Mesenchymal stem cell (in vitro differentiated cells and primary cell): ENCODE data around the gene ARHGAP15.

Experiments
- DNase-seq: peaks from one replicate; pipeline ENCODE4 v3.0.0-alpha.2; 2013
- H2AFZ ChIP-seq: one replicate; pipeline ENCODE4 v1.6.1; 2013; ENCODE audit warnings: low read depth, mild to moderate bottlenecking, control low read depth, inconsistent platforms, low read length, moderate library complexity
- H2AK5ac ChIP-seq: 2 replicates; pipeline ENCODE4 v1.6.1; 2013; ENCODE audit warnings: low read length, moderate library complexity, mild to moderate bottlenecking, inconsistent platforms; ENCODE audit not compliant: severe bottlenecking
- H2BK120ac ChIP-seq: one replicate; pipeline ENCODE4 v1.6.1; 2013; ENCODE audit warnings: low read depth, mild to moderate bottlenecking, inconsistent platforms, low read length, moderate library complexity
- H2BK12ac ChIP-seq, 2 experiments: one replicate each; pipeline ENCODE4 v1.6.1; 2013; ENCODE audit warnings: inconsistent platforms in 2 of 2, low read length in 2 of 2, mild to moderate bottlenecking in 2 of 2, moderate library complexity in 2 of 2, control low read depth in 1 of 2
- H2BK15ac ChIP-seq: one replicate; pipeline ENCODE4 v1.6.1; 2013; ENCODE audit warnings: mild to moderate bottlenecking, low read depth, inconsistent platforms; ENCODE audit not compliant: poor library complexity, severe bottlenecking
- H2BK5ac ChIP-seq: 2 replicates; pipeline ENCODE4 v1.6.1; 2013; ENCODE audit warnings: low read depth, mild to moderate bottlenecking, low read length, control low read depth, inconsistent platforms; ENCODE audit not compliant: poor library complexity, severe bottlenecking
- H3K14ac ChIP-seq, 2 experiments: one replicate each; pipeline ENCODE4 v1.6.1; 2013; ENCODE audit warnings: inconsistent platforms in 2 of 2, low read length in 2 of 2, control low read depth in 1 of 2, mild to moderate bottlenecking in 1 of 2, moderate library complexity in 1 of 2
- H3K18ac ChIP-seq, 2 experiments: one replicate each; pipeline ENCODE4 v1.6.1; 2013; ENCODE audit warnings: inconsistent platforms in 2 of 2, low read length in 2 of 2, control low read depth in 1 of 2, low read depth in 1 of 2, mild to moderate bottlenecking in 1 of 2
- H3K23ac ChIP-seq, 2 experiments: one replicate each; pipeline ENCODE4 v1.6.1; 2013; ENCODE audit warnings: inconsistent platforms in 2 of 2, low read length in 2 of 2, mild to moderate bottlenecking in 2 of 2, moderate library complexity in 2 of 2, control low read depth in 1 of 2
- H3K27ac ChIP-seq: 2 replicates; pipeline ENCODE4 v1.5.1; 2013; ENCODE audit warnings: mild to moderate bottlenecking, moderate library complexity, low read length, control low read depth, inconsistent platforms; ENCODE audit not compliant: poor library complexity, severe bottlenecking
- H3K27me3 ChIP-seq, 2 experiments: 2 replicates each; pipeline versions ENCODE4 v1.6.1 to v1.7.0; 2013; ENCODE audit warnings: low read length in 2 of 2, mild to moderate bottlenecking in 2 of 2, moderate library complexity in 2 of 2, control low read depth in 1 of 2, inconsistent platforms in 1 of 2; ENCODE audit not compliant: control insufficient read depth in 1 of 2, insufficient read depth in 1 of 2
- H3K36me3 ChIP-seq, 2 experiments: 2 replicates each; pipeline versions ENCODE4 v1.6.1 to v1.7.0; 2013; ENCODE audit warnings: low read length in 2 of 2, control low read depth in 1 of 2, inconsistent platforms in 1 of 2, low read depth in 1 of 2, mild to moderate bottlenecking in 1 of 2; ENCODE audit not compliant: insufficient read depth in 2 of 2, control insufficient read depth in 1 of 2
- H3K4ac ChIP-seq, 2 experiments: one replicate each; pipeline ENCODE4 v1.6.1; 2013; ENCODE audit warnings: inconsistent platforms in 2 of 2, low read length in 2 of 2, mild to moderate bottlenecking in 2 of 2, moderate library complexity in 2 of 2, control low read depth in 1 of 2, low read depth in 1 of 2
- H3K4me1 ChIP-seq: 2 replicates; pipeline ENCODE4 v1.6.1; 2013; ENCODE audit warnings: low read depth, low read length, control low read depth; ENCODE audit not compliant: control insufficient read depth, insufficient read depth
- H3K4me2 ChIP-seq: 2 replicates; pipeline ENCODE4 v1.6.1; 2013; ENCODE audit warnings: low read length, mild to moderate bottlenecking, inconsistent platforms; ENCODE audit not compliant: poor library complexity, severe bottlenecking
- H3K4me3 ChIP-seq, 2 experiments: 2 replicates each; pipeline versions ENCODE4 v1.5.1 to v1.7.0; 2013; ENCODE audit warnings: low read length in 2 of 2, mild to moderate bottlenecking in 2 of 2, control low read depth in 1 of 2, low read depth in 1 of 2; ENCODE audit not compliant: insufficient read depth in 1 of 2
- H3K79me1 ChIP-seq: replicated peaks from 2 replicates; pipeline ENCODE4 v1.6.1; 2013; ENCODE audit warnings: mild to moderate bottlenecking, control low read depth, low read length, inconsistent platforms; ENCODE audit not compliant: poor library complexity, severe bottlenecking
- H3K9ac ChIP-seq: 2 replicates; pipeline ENCODE4 v1.7.0; 2013; ENCODE audit warnings: mild to moderate bottlenecking, low read length, moderate library complexity
- H3K9me3 ChIP-seq: 2 replicates; pipeline ENCODE4 v1.7.0; 2013; ENCODE audit warnings: mild to moderate bottlenecking, low read length; ENCODE audit not compliant: control insufficient read depth
- H4K8ac ChIP-seq: one replicate; pipeline ENCODE4 v1.6.1; 2013; ENCODE audit warnings: inconsistent platforms, mild to moderate bottlenecking, low read length, moderate library complexity
- H4K91ac ChIP-seq: one replicate; pipeline ENCODE4 v1.6.1; 2013; ENCODE audit warnings: mild to moderate bottlenecking, low read length, inconsistent platforms
- WGBS: methylation state at CpG from one replicate; pipeline ENCODE4 v1.1.7; 2013; ENCODE audit warnings: mixed read lengths; 5-methylcytosine and 5-hydroxymethylcytosine counted together

Gene ARHGAP15

DNA sequence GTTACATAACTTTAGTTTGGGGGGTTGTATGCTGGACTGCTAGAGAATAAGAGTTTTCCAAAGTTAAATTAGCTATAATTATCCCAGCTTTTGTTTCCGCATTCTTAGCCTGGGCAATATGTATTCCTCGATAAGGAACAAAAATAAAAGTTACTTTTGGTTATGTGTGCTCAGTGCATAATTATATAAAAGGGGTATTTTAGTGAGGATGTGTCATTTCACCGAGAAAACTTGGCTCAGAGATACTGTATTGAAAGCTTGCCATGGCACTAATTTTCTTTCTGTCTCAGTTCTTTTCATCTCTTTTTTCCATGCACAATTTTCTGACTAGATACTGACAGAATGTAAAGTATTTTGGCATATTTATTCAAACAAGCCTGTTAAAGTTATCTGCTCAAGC, 28.2 kb downstream of the ARHGAP15 start:
- no peaks in the 10 kb centered on the region for H3K4me1 ChIP-seq
- H3K4ac ChIP-seq = no peak overlapping the region
- DNase-seq = no peak
- no peaks in the 10 kb centered on the region for H3K79me1 ChIP-seq
- no peak overlapping the region for H2AK5ac ChIP-seq
- no peak overlapping the region for H3K14ac ChIP-seq
- no peak overlapping the region for H3K18ac ChIP-seq
- no peak overlapping the region for H3K27ac ChIP-seq
- H3K4me3 ChIP-seq = no peak overlapping the region
- H2BK15ac ChIP-seq = no peak overlapping the region
- H2AFZ ChIP-seq = no peak overlapping the region
- no peak overlapping the region for H2BK12ac ChIP-seq
- H3K9ac ChIP-seq = no peak overlapping the region
- H3K4me2 ChIP-seq = no peak overlapping the region
- H2BK5ac ChIP-seq = no peak overlapping the region
- H3K9me3 ChIP-seq = no peaks in the 10 kb centered on the region
- no peak overlapping the region for H4K8ac ChIP-seq
- H3K23ac ChIP-seq = no peak overlapping the region
- WGBS = 96% methylated on average over 3 of the region's 3 CpGs
- no peak overlapping the region for H4K91ac ChIP-seq
- no peaks in the 10 kb centered on the region for H3K36me3 ChIP-seq
- no peaks in the 10 kb centered on the region for H3K27me3 ChIP-seq
- no peak overlapping the region for H2BK120ac ChIP-seq

DNA sequence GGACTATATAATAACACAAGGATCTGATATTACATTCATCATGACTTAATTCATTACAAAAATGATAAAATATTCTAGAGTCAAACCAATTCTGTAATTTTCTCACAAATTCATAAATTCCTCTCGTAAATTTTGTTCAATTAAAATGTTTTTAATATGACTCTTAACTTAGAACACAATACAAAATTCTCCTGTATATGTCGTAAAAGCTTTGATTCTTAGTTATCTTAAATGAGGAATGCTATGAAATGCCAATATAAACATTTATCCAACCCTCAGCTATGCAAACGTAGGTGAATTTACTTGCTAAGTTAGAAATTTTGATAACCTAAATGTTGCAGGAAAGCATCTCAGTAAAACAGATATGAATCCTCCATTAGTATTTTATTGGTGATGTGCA, 28.9 kb downstream of the ARHGAP15 start:
- 75% methylated on average over 1 of the region's 3 CpGs for WGBS
- Histone ChIP-seq H2BK12ac (no peak overlapping the region), H3K36me3 (no peaks in the 10 kb centered on the region)

DNA sequence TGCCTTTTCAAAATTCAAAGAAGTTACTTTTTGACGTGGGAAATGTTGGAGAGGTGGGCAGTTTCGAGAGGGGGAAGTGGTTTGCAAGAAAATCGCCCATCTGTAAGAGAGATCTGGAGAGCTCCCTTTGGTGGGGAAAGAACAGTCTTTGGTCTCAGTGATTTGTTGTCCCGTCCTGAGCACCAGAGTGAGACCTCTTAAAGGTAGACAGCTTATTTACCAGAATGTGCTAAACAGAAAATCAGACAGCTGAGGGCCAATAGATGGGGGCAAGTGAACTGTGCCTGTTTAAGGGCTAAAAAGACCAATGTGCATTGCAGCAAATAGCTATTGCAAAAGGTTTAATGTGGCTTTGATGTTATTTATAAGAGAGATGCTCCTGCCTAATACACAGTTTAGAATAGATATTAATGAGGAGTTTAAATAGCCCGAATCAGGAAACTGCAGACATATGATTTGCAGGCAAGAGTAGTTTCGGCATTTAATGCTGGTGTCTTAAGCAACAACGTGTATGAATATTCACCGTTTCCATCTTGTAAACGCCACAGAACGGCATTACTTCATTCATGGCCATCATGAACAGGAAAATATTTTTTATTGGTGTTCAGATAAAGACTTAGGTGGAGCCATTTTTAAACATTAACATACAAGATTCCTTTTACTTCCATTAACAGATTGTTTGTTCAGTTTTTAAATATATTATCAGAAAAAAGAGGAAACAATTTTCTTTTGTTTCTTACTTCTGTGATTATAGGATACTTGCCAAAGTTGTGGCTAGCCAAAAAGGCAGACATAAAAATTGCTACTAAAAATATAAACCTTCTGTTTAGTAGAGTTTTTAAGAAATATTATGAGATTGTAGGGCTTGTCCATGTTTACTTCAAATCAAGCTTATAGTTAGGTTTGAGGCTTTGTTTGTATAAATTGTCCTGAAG, 29.6 kb downstream of the ARHGAP15 start:
- no peak overlapping the region for H3K14ac ChIP-seq
- no peak for DNase-seq
- H3K9me3 ChIP-seq = no peaks in the 10 kb centered on the region
- H2BK5ac ChIP-seq = no peak overlapping the region
- no peak overlapping the region for H2BK12ac ChIP-seq
- H2BK15ac ChIP-seq = no peak overlapping the region
- H2AFZ ChIP-seq = no peak overlapping the region
- no peak overlapping the region for H4K8ac ChIP-seq
- no peak overlapping the region for H3K18ac ChIP-seq
- no peak overlapping the region for H2BK120ac ChIP-seq
- H2AK5ac ChIP-seq = no peak overlapping the region
- H3K27me3 ChIP-seq = no peaks in the 10 kb centered on the region
- H3K4me3 ChIP-seq = no peak overlapping the region
- H3K4me1 ChIP-seq = no peaks in the 10 kb centered on the region
- no peak overlapping the region for H3K23ac ChIP-seq
- no peak overlapping the region for H4K91ac ChIP-seq
- no peak overlapping the region for H3K4ac ChIP-seq
- H3K9ac ChIP-seq = no peak overlapping the region
- H3K36me3 ChIP-seq = no peaks in the 10 kb centered on the region
- no peaks in the 10 kb centered on the region for H3K79me1 ChIP-seq
- H3K4me2 ChIP-seq = no peak overlapping the region
- WGBS = 82% methylated on average over 8 of the region's 10 CpGs
- H3K27ac ChIP-seq = no peak overlapping the region

More for the DNA sequence above, 28.9 kb downstream of the ARHGAP15 start:
- H3K79me1 ChIP-seq = no peaks in the 10 kb centered on the region
- H2AK5ac ChIP-seq = no peak overlapping the region
- H3K9ac ChIP-seq = no peak overlapping the region
- no peak overlapping the region for H2BK5ac ChIP-seq
- no peak overlapping the region for H3K4me3 ChIP-seq
- no peak overlapping the region for H2BK120ac ChIP-seq
- H4K91ac ChIP-seq = no peak overlapping the region
- no peak overlapping the region for H3K18ac ChIP-seq
- H3K4ac ChIP-seq = no peak overlapping the region
- no peak overlapping the region for H2BK15ac ChIP-seq
- H2AFZ ChIP-seq = no peak overlapping the region
- H3K27ac ChIP-seq = no peak overlapping the region
- no peaks in the 10 kb centered on the region for H3K4me1 ChIP-seq
- H3K14ac ChIP-seq = no peak overlapping the region
- no peaks in the 10 kb centered on the region for H3K9me3 ChIP-seq
- no peak for DNase-seq
- H4K8ac ChIP-seq = no peak overlapping the region
- H3K27me3 ChIP-seq = no peaks in the 10 kb centered on the region
- H3K23ac ChIP-seq = no peak overlapping the region
- H3K4me2 ChIP-seq = no peak overlapping the region

DNA sequence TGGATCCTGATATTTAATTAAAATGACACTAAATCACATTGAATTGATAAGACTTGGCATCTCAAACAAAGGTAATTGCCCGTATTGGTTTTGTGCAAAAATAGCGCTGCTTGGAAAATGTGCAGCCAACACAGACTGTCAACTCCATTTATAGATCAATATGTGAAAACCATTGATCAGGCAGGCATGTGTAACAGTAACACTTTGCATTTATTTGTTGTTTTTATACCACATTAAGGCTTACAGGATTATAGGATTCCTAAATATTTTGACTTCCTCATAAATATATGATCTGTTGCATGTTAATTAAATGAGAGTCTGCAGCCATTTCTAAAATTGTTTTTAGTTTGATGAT, 30.2 kb downstream of the ARHGAP15 start:
- no peak overlapping the region for H4K8ac ChIP-seq
- no peak overlapping the region for H2BK12ac ChIP-seq
- H3K27ac ChIP-seq = no peak overlapping the region
- 93% methylated on average over 2 of the region's 2 CpGs for WGBS
- no peaks in the 10 kb centered on the region for H3K4me1 ChIP-seq
- H3K4me3 ChIP-seq = no peak overlapping the region
- no peaks in the 10 kb centered on the region for H3K79me1 ChIP-seq
- no peaks in the 10 kb centered on the region for H3K27me3 ChIP-seq
- no peak overlapping the region for H3K4ac ChIP-seq
- no peak overlapping the region for H2AFZ ChIP-seq
- H4K91ac ChIP-seq = no peak overlapping the region
- H3K9ac ChIP-seq = no peak overlapping the region
- no peak for DNase-seq
- H2BK15ac ChIP-seq = no peak overlapping the region
- no peak overlapping the region for H2AK5ac ChIP-seq
- H3K4me2 ChIP-seq = no peak overlapping the region
- H3K23ac ChIP-seq = no peak overlapping the region
- no peak overlapping the region for H2BK5ac ChIP-seq
- H3K18ac ChIP-seq = no peak overlapping the region
- no peak overlapping the region for H3K14ac ChIP-seq
- H2BK120ac ChIP-seq = no peak overlapping the region
- H3K9me3 ChIP-seq = no peaks in the 10 kb centered on the region
- H3K36me3 ChIP-seq = no peaks in the 10 kb centered on the region
